Endothelial cell (in vitro differentiated cells): ENCODE measurements around the gene LRRC31. TPM values are rescaled to one million over a fixed set of nuclear protein-coding genes. Genes with fewer than 3 reads are reported as not detected.

Source experiments
- DNase-seq: peaks from one replicate; pipeline ENCODE4 v3.0.0; 2021; ENCODE audit warnings: low spot score
- H3K27ac Mint-ChIP-seq: one replicate; pipeline ENCODE4 v1.8.0; 2021; ENCODE audit warnings: mixed read lengths, inconsistent platforms; ENCODE audit not compliant: unreplicated experiment
- H3K27me3 Mint-ChIP-seq: one replicate; pipeline ENCODE4 v1.8.0; 2021; ENCODE audit warnings: mild to moderate bottlenecking, moderate library complexity, mixed read lengths, inconsistent platforms; ENCODE audit not compliant: unreplicated experiment
- H3K36me3 Mint-ChIP-seq: one replicate; pipeline ENCODE4 v1.8.0; 2021; ENCODE audit warnings: mild to moderate bottlenecking, low read depth, mixed read lengths, inconsistent platforms; ENCODE audit not compliant: unreplicated experiment
- H3K4me1 Mint-ChIP-seq: one replicate; pipeline ENCODE4 v1.8.0; 2021; ENCODE audit warnings: mild to moderate bottlenecking, mixed read lengths, inconsistent platforms; ENCODE audit not compliant: unreplicated experiment
- H3K4me3 Mint-ChIP-seq: one replicate; pipeline ENCODE4 v1.8.0; 2021; ENCODE audit warnings: mild to moderate bottlenecking, mixed read lengths, inconsistent platforms; ENCODE audit not compliant: unreplicated experiment
- H3K9me3 Mint-ChIP-seq: one replicate; pipeline ENCODE4 v1.8.0; 2021; ENCODE audit warnings: mixed read lengths, inconsistent platforms; ENCODE audit not compliant: unreplicated experiment
- total RNA-seq: library from RNA; stranded (reverse); fragmentation: NEBNext Ultra II Directional; extraction: Animal tissue kit (Norgen Biotek cat#: 25700); gene quantifications from one replicate; pipeline ENCODE4 v1.2.1, GENCODE V29; 2021; ENCODE audit not compliant: unreplicated experiment
- TF ChIP-seq, protein P1 (sequence below): fragments of 200-600 bp; sonication (generic); IDR thresholded peaks from one replicate; pipeline ENCODE4 v1.5.0; 2021; ENCODE audit warnings: antibody characterized with exemption; ENCODE audit not compliant: unreplicated experiment

The LRRC31 gene
- total RNA-seq, 1 donor from 2014 or later = 0.23 TPM

DNA sequence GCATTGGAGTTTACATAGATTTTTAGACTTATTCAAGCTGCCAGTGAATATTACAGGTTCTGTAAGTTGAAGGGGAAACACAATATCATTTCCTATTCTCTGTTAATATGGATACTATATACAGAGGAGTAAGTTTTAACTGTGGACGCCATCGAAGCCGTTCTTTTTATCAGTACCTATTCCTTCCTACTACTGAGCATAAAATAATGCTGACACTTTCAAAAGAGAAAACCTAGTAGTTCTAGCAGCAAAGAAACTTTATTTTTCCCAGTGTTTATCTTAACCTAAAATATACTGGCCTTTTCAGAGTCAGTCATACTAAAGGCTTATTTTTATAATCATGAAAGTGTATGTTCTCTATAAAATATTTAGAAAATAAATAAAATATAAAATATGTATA lies 14.2 kb downstream of the LRRC31 start:
- no peak overlapping the region for H3K4me3 Mint-ChIP-seq

GRCh38 chr3:169850618-169851017 lies 19.1 kb downstream of the LRRC31 start:
- Mint-ChIP-seq H3K4me1 (peaks cover 6% of the 10 kb centered on the region), H3K4me3 (no peak overlapping the region), H3K27me3 (peaks cover 3% of the 10 kb centered on the region), H3K27ac (no peak overlapping the region), H3K36me3 (no peaks in the 10 kb centered on the region), H3K9me3 (no peaks in the 10 kb centered on the region)
- no peak for DNase-seq
- TF ChIP-seq, protein P1, sequence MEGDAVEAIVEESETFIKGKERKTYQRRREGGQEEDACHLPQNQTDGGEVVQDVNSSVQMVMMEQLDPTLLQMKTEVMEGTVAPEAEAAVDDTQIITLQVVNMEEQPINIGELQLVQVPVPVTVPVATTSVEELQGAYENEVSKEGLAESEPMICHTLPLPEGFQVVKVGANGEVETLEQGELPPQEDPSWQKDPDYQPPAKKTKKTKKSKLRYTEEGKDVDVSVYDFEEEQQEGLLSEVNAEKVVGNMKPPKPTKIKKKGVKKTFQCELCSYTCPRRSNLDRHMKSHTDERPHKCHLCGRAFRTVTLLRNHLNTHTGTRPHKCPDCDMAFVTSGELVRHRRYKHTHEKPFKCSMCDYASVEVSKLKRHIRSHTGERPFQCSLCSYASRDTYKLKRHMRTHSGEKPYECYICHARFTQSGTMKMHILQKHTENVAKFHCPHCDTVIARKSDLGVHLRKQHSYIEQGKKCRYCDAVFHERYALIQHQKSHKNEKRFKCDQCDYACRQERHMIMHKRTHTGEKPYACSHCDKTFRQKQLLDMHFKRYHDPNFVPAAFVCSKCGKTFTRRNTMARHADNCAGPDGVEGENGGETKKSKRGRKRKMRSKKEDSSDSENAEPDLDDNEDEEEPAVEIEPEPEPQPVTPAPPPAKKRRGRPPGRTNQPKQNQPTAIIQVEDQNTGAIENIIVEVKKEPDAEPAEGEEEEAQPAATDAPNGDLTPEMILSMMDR = no peak

More for the DNA sequence above, 14.2 kb downstream of the LRRC31 start:
- DNase-seq = no peak
- Mint-ChIP-seq H3K9me3 (no peaks in the 10 kb centered on the region), H3K4me1 (peaks cover under 1% of the 10 kb centered on the region), H3K27me3 (no peaks in the 10 kb centered on the region), H3K27ac (no peak overlapping the region), H3K36me3 (no peaks in the 10 kb centered on the region)
- TF ChIP-seq, protein P1 = no peak

- Mint-ChIP-seq H3K9me3 (no peaks in the 10 kb centered on the region), H3K4me1 (peaks cover 6% of the 10 kb centered on the region), H3K4me3 (no peak overlapping the region), H3K27me3 (peaks cover 3% of the 10 kb centered on the region), H3K27ac (no peak overlapping the region), H3K36me3 (no peaks in the 10 kb centered on the region)
- DNase-seq = no peak
- TF ChIP-seq, protein P1 = no peak
Observed at GRCh38 chr3:169848741-169849140, 21.0 kb downstream of the LRRC31 start.

DNA sequence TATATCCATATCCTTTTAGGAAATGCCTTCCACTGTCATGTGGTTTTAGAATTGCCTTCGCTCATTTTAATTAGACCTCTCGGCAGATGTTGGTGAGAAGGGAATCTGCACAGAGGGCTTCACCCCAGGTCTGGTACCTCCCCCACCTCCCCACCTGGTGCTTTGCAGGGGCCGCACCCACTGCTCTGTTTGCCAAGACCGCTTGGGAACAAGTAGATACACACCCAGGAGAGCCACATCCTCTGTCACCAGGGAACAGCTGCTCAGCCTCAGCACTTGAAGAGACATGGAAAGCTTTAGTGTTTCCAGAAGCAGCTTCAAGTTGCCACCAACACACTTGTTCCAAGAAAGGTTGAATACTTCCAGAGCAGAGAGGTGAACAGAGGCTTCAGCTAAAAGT lies 21.8 kb downstream of the LRRC31 start:
- TF ChIP-seq, protein P1 = no peak
- peaks cover 8% of the 10 kb centered on the region for H3K4me1 Mint-ChIP-seq
- H3K4me3 Mint-ChIP-seq = no peak overlapping the region
- peaks cover 3% of the 10 kb centered on the region for H3K27me3 Mint-ChIP-seq
- H3K36me3 Mint-ChIP-seq = no peaks in the 10 kb centered on the region
- H3K27ac Mint-ChIP-seq = no peak overlapping the region
- H3K9me3 Mint-ChIP-seq = no peaks in the 10 kb centered on the region
- no peak for DNase-seq

DNA sequence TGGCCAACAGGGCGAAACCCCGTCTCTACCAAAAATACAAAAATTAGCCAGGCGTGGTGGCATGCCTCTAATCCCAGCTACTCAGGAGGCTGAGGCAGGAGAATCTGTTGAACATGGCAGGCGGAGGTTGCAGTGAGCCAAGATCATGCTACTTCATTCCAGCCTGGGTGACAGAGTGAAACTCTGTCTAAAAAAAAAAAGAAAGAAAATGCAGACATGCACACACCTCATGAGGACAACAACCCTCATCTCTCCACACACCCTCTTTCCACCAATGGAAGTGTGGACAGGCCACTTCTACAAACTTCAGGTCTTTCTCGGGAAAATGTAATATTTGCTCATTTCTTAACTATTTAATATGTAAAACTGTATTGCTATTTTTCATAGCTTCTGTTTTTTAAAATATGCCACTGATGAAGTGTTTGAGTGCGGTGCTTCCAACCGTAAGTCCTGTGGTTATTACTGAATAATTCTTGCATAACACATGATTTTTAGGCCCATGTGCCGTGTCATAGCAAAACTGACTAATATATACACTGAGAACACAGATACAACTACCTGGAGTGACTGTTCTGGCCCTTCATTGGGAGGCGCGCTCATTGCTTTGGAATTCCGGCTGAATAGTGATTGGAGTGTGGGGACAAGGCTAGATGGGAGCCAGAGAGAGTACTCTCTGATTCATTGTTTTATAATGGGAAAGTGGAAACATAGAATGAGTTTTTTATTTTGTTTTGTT lies 23.1 kb downstream of the LRRC31 start:
- H3K4me1 Mint-ChIP-seq = peaks cover 9% of the 10 kb centered on the region
- no peaks in the 10 kb centered on the region for H3K9me3 Mint-ChIP-seq
- no peak overlapping the region for H3K4me3 Mint-ChIP-seq
- peaks cover 3% of the 10 kb centered on the region for H3K27me3 Mint-ChIP-seq
- H3K27ac Mint-ChIP-seq = no peak overlapping the region
- DNase-seq = no peak
- TF ChIP-seq, protein P1 = no peak
- H3K36me3 Mint-ChIP-seq = no peaks in the 10 kb centered on the region
